ENCODE measurements around the gene TM4SF18. TPM values are rescaled to one million over a fixed set of nuclear protein-coding genes. Genes with fewer than 3 reads are reported as not detected.
A peak's percentile ranks its signal among the peaks of the same experiment; 100 is the strongest.

The TM4SF18 gene
- total RNA-seq, 1 experiment from 2014 or later, result 54.5 TPM

- in situ Hi-C loops (cut with HindIII; ENCODE audit: low pct_unique_long_range_greater_than_20kb, low sequenced_read_pairs) (no loop called here), intact Hi-C loops (cut with micrococcal nuclease; ENCODE audit: unreplicated experiment) (loop anchor here (5.0 kb wide), 2 partner anchors 38 to 68 kb away; partner anchors contain the start of gene TM4SF18)
- TF ChIP-seq SIN3A (IDR thresholded peaks at IDR 0.05; ENCODE audit: borderline replicate concordance, insufficient read depth, low read depth, low read length), result no peak
- peak; percentile 88 for TF ChIP-seq POLR2AphosphoS5 (IDR thresholded peaks at IDR 0.05; ENCODE audit: low read depth, low read length)
- Histone ChIP-seq H3K4me1 (ENCODE audit: control insufficient read depth, insufficient read depth, low read length) (peaks cover 91% of the 10 kb centered on the region), H3K27ac (ENCODE audit: low read length) (peak overlapping the region; percentile 100), H3K4me3 (ENCODE audit: low read depth in 2 of 2, low read length in 2 of 2) (peak overlapping the region; percentile 49 to 88), H3K36me3 (ENCODE audit: control insufficient read depth, insufficient read depth, low read length) (peaks cover 61% of the 10 kb centered on the region), H3K9me3 (ENCODE audit: control insufficient read depth, insufficient read depth, low read depth, low read length) (no peaks in the 10 kb centered on the region), H3K27me3 (ENCODE audit: control insufficient read depth, insufficient read depth, low read length) (no peaks in the 10 kb centered on the region)
- ATAC-seq, result no peak; the same call in 1 of the 2 replicates
- BruUV-seq (replicated peaks), result TSS peak; percentile 0
- peak; percentile 63 for DNase-seq (ENCODE audit: low read depth, low spot score)
- CTCF ChIA-PET, result interaction anchor here (0.5 kb wide), 1 partner anchor 84 kb away, joined by 3 read pairs; no protein-coding TSS in a partner anchor
- POLR2A ChIA-PET, result interaction anchor here (0.6 to 1.3 kb wide), 7 partner anchors 12 to 138 kb away, joined by 3 to 10 read pairs (median 4); no protein-coding TSS in a partner anchor
Observed at GRCh38 chr3:149369991-149370866, 36.8 kb upstream of the TM4SF18 start.

DNA sequence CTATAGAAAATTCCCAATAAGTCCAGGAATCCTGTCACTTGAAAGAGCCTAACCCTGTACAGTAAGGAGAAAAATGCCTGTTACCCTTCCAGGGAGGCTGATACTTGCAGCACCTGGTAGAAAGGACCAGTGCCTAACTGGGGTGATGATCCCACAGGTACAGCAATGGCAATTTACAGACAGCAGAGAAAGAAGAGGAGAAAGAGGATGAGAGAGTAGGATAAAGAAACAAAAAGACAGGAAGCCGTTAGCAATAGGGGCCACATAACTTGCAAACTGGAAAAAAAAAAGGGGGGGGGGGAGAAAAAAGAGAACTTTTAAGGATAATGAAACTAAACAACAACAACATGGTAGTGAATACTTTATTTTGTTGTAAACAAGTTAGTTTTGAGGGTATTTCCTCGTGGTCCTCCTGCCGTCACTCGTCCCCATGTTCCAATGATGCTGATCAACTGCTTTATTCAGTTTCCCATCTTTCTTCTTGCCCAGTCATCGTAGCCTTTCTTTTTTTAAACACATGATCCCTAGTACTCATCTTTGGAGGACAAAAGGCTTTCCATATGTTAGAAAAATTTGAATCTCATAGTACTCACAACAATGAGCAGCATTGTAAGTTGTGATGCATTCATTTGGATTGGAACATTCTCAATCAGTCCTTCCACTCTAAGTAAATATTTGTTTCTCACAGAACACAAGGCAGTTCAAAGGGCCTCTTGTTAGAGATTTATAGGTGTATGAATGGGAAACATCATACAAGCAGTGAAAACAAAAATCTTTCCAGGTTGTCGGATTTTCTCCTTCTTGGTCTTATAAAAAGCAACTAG, 35.5 kb upstream of the TM4SF18 start:
- DNase-seq (ENCODE audit: low read depth, low spot score), result no peak
- intact Hi-C loops (cut with micrococcal nuclease; ENCODE audit: unreplicated experiment), result loop anchor here (5.0 kb wide), 2 partner anchors 37 to 67 kb away; partner anchors contain the start of gene TM4SF18
- Histone ChIP-seq H3K27me3 (ENCODE audit: control insufficient read depth, insufficient read depth, low read length) (no peaks in the 10 kb centered on the region), H3K4me3 (ENCODE audit: low read depth in 2 of 2, low read length in 2 of 2) (peak overlapping the region in 1 of 2 experiments; percentile 7; a peak in 2 of 4 replicates), H3K9me3 (ENCODE audit: control insufficient read depth, insufficient read depth, low read depth, low read length) (no peaks in the 10 kb centered on the region), H3K4me1 (ENCODE audit: control insufficient read depth, insufficient read depth, low read length) (peaks cover 83% of the 10 kb centered on the region), H3K27ac (ENCODE audit: low read length) (peak overlapping the region; percentile 100), H3K36me3 (ENCODE audit: control insufficient read depth, insufficient read depth, low read length) (peaks cover 50% of the 10 kb centered on the region)
- in situ Hi-C loops (cut with HindIII; ENCODE audit: low pct_unique_long_range_greater_than_20kb, low sequenced_read_pairs), result no loop called here
- peak; percentile 15 for TF ChIP-seq CTCF (IDR thresholded peaks at IDR 0.05)
- 0 out of 2 replicates have a peak, but pooled peaks have one; percentile 52 for TF ChIP-seq SIN3A (IDR thresholded peaks at IDR 0.05; ENCODE audit: borderline replicate concordance, insufficient read depth, low read depth, low read length)
- TF ChIP-seq TCF7L2 (IDR thresholded peaks at IDR 0.05; ENCODE audit: low read depth, low read length), result peak; percentile 98
- TF ChIP-seq, protein P1, sequence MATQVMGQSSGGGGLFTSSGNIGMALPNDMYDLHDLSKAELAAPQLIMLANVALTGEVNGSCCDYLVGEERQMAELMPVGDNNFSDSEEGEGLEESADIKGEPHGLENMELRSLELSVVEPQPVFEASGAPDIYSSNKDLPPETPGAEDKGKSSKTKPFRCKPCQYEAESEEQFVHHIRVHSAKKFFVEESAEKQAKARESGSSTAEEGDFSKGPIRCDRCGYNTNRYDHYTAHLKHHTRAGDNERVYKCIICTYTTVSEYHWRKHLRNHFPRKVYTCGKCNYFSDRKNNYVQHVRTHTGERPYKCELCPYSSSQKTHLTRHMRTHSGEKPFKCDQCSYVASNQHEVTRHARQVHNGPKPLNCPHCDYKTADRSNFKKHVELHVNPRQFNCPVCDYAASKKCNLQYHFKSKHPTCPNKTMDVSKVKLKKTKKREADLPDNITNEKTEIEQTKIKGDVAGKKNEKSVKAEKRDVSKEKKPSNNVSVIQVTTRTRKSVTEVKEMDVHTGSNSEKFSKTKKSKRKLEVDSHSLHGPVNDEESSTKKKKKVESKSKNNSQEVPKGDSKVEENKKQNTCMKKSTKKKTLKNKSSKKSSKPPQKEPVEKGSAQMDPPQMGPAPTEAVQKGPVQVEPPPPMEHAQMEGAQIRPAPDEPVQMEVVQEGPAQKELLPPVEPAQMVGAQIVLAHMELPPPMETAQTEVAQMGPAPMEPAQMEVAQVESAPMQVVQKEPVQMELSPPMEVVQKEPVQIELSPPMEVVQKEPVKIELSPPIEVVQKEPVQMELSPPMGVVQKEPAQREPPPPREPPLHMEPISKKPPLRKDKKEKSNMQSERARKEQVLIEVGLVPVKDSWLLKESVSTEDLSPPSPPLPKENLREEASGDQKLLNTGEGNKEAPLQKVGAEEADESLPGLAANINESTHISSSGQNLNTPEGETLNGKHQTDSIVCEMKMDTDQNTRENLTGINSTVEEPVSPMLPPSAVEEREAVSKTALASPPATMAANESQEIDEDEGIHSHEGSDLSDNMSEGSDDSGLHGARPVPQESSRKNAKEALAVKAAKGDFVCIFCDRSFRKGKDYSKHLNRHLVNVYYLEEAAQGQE (IDR thresholded peaks at IDR 0.05; ENCODE audit: insufficient read depth in 1 of 2, low read depth in 2 of 2, low read length in 1 of 2), result 0 out of 4 replicates have a peak, but pooled peaks of 1 of the 2 experiments have one; percentile 14
- TF ChIP-seq POLR2AphosphoS5 (IDR thresholded peaks at IDR 0.05; ENCODE audit: low read depth, low read length), result peak; percentile 7
- BruUV-seq (replicated peaks), result TSS peak; percentile 26
- ChIA-PET POLR2A (interaction anchor here (0.6 to 1.0 kb wide), 6 partner anchors 9 to 122 kb away, joined by 3 to 5 read pairs (median 3); partner anchors contain the start of gene TM4SF1), CTCF (no interaction called here)
- peak; percentile 9 for ATAC-seq
